ENCODE data around the gene SHISA6. TPM values are rescaled to one million over a fixed set of nuclear protein-coding genes. Genes with fewer than 3 reads are reported as not detected.

Gene SHISA6
- polyA plus RNA-seq, 2 donors, result 0.33 to 0.41 TPM

GRCh38 chr17:11330006-11330405 lies 89.0 kb downstream of the SHISA6 start:
- Histone ChIP-seq H3K4me1 (ENCODE audit: control insufficient read depth in 2 of 2, insufficient read depth in 2 of 2, low read length in 1 of 2) (peaks cover 0 to 2% of the 10 kb centered on the region in 2 donors), H3K4me3 (ENCODE audit: low read depth in 1 of 2, low read length in 2 of 2) (no peak overlapping the region), H3K27me3 (ENCODE audit: control insufficient read depth in 1 of 2, insufficient read depth in 2 of 2, low read length in 2 of 2) (no peaks in the 10 kb centered on the region), H3K27ac (ENCODE audit: low read depth in 2 of 2, low read length in 1 of 2) (no peak overlapping the region), H3K36me3 (ENCODE audit: control insufficient read depth in 2 of 2, insufficient read depth in 2 of 2, low read length in 1 of 2) (no peaks in the 10 kb centered on the region), H3K9me3 (ENCODE audit: control insufficient read depth in 2 of 2, insufficient read depth in 1 of 2, low read depth in 1 of 2, low read length in 1 of 2) (peaks cover 0 to 2% of the 10 kb centered on the region in 2 donors)
- WGBS, 2 donors, result 86 to 88% methylated on average over 4 of the region's 4 CpGs

DNA sequence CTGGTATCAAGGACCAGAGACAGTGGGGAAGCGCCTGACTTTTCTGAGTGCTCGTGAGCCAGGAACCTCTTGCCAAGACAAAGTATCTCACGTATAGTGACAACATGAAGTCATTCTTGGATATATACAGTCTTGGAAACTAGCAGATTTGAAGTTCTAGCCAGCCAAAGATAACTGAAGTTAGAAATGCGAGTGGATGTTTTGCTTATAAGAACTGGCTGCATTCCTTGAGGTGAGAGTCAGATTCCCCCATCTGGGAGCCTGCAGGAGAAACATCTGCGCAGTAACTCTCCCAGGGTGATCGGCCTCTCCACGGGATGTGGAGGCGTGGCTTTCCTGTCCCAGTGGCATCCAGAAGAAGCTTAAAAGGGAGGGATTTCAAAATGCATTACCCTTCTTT lies 89.8 kb downstream of the SHISA6 start:
- H3K36me3 ChIP-seq (ENCODE audit: control insufficient read depth in 2 of 2, insufficient read depth in 2 of 2, low read length in 1 of 2), result no peaks in the 10 kb centered on the region
- H3K4me1 ChIP-seq (ENCODE audit: control insufficient read depth in 2 of 2, insufficient read depth in 2 of 2, low read length in 1 of 2), result peaks cover 0 to 2% of the 10 kb centered on the region in 2 donors
- H3K4me3 ChIP-seq (ENCODE audit: low read depth in 1 of 2, low read length in 2 of 2), result no peak overlapping the region
- peaks cover 0 to under 1% of the 10 kb centered on the region in 2 donors for H3K9me3 ChIP-seq (ENCODE audit: control insufficient read depth in 2 of 2, insufficient read depth in 1 of 2, low read depth in 1 of 2, low read length in 1 of 2)
- H3K27ac ChIP-seq (ENCODE audit: low read depth in 2 of 2, low read length in 1 of 2), result no peak overlapping the region
- H3K27me3 ChIP-seq (ENCODE audit: control insufficient read depth in 1 of 2, insufficient read depth in 2 of 2, low read length in 2 of 2), result no peaks in the 10 kb centered on the region
- WGBS, 2 donors, result 36 to 44% methylated on average over 8 of the region's 8 CpGs

DNA sequence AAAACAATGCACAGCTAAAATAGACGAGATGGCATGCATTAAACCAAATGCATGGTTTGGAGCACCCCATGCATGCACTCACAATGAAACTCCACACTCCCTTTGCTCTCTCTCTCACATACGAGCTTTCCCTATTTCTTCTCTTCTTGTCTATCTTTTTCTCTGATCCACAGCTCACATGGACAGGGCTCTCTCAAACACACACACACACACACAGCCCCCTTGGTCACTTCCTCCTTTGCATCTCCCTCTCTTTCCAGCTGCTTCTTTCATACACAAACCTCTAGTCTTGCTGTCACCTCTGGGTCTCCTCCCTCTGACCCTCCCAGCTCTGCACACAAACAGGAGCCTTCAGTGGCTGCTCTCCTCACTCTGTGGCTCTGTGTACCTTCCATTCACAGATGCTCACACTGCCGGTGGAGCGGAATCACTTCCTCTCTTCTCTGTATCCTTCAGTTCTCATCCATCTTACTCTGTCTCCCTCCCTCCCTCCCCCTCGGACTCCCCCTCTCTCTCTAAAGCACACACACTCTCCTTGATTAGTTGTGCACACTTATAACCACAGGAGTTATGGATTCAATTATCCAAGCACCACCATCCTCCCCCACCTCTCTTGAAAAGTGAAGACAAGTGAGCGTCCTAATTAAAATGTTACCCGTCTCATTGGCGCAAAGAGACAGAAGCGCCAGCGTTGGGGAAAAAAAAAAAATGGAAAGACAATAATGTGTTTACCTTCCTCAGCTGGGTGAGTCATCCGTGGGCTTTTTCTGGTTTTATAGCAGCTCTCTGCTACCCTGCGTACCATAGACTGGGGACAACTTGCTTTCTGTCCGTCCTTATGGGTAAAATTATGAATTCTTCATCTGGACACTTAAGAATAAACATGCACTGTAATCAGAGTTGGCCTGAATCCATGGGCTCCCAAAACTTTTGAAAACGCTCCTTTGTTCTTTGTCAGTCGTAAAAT lies 90.8 kb downstream of the SHISA6 start:
- 43 to 46% methylated on average over 15 of the region's 15 CpGs for WGBS, 2 donors
- H3K4me1 ChIP-seq (ENCODE audit: control insufficient read depth in 2 of 2, insufficient read depth in 2 of 2, low read length in 1 of 2), result peaks cover 0 to 2% of the 10 kb centered on the region in 2 donors
- H3K9me3 ChIP-seq (ENCODE audit: control insufficient read depth in 2 of 2, insufficient read depth in 1 of 2, low read depth in 1 of 2, low read length in 1 of 2), result no peaks in the 10 kb centered on the region

GRCh38 chr17:11332706-11333105 lies 91.7 kb downstream of the SHISA6 start:
- Histone ChIP-seq H3K4me3 (ENCODE audit: low read depth in 1 of 2, low read length in 2 of 2) (no peak overlapping the region), H3K36me3 (ENCODE audit: control insufficient read depth in 2 of 2, insufficient read depth in 2 of 2, low read length in 1 of 2) (no peaks in the 10 kb centered on the region), H3K4me1 (ENCODE audit: control insufficient read depth in 2 of 2, insufficient read depth in 2 of 2, low read length in 1 of 2) (peaks cover 0 to 2% of the 10 kb centered on the region in 2 donors), H3K27me3 (ENCODE audit: control insufficient read depth in 1 of 2, insufficient read depth in 2 of 2, low read length in 2 of 2) (no peaks in the 10 kb centered on the region), H3K27ac (ENCODE audit: low read depth in 2 of 2, low read length in 1 of 2) (no peak overlapping the region), H3K9me3 (ENCODE audit: control insufficient read depth in 2 of 2, insufficient read depth in 1 of 2, low read depth in 1 of 2, low read length in 1 of 2) (no peaks in the 10 kb centered on the region)
- 91 to 92% methylated on average over 7 of the region's 7 CpGs for WGBS, 2 donors

More for the DNA sequence above, 90.8 kb downstream of the SHISA6 start:
- no peak overlapping the region for H3K27ac ChIP-seq (ENCODE audit: low read depth in 2 of 2, low read length in 1 of 2)
- H3K27me3 ChIP-seq (ENCODE audit: control insufficient read depth in 1 of 2, insufficient read depth in 2 of 2, low read length in 2 of 2), result no peaks in the 10 kb centered on the region
- no peaks in the 10 kb centered on the region for H3K36me3 ChIP-seq (ENCODE audit: control insufficient read depth in 2 of 2, insufficient read depth in 2 of 2, low read length in 1 of 2)
- no peak overlapping the region for H3K4me3 ChIP-seq (ENCODE audit: low read depth in 1 of 2, low read length in 2 of 2)

DNA sequence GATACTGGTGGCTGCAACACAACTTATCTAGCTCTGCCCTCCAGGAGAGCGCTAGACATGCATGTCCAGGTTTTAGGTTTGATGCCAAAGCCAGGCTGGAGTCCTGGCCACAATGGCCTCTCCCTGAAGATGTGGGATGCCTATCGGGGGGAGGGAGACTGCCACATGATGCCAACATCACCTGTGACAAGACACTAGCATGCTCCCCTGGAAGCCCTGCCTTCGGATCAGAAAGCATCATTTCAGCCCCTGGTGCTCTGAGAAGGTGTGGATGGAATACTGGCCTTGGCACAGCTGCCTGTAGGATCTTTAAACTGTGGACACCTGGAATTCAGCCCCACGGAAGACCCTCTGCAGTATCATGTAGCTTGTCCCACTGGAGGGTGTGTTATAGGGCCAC lies 93.5 kb downstream of the SHISA6 start:
- Histone ChIP-seq H3K27ac (ENCODE audit: low read depth in 2 of 2, low read length in 1 of 2) (no peak overlapping the region), H3K4me3 (ENCODE audit: low read depth in 1 of 2, low read length in 2 of 2) (no peak overlapping the region), H3K27me3 (ENCODE audit: control insufficient read depth in 1 of 2, insufficient read depth in 2 of 2, low read length in 2 of 2) (no peaks in the 10 kb centered on the region), H3K4me1 (ENCODE audit: control insufficient read depth in 2 of 2, insufficient read depth in 2 of 2, low read length in 1 of 2) (peaks cover 0 to 2% of the 10 kb centered on the region in 2 donors), H3K36me3 (ENCODE audit: control insufficient read depth in 2 of 2, insufficient read depth in 2 of 2, low read length in 1 of 2) (no peaks in the 10 kb centered on the region), H3K9me3 (ENCODE audit: control insufficient read depth in 2 of 2, insufficient read depth in 1 of 2, low read depth in 1 of 2, low read length in 1 of 2) (no peaks in the 10 kb centered on the region)
- WGBS, 2 donors, result 89 to 90% methylated on average over 4 of the region's 4 CpGs

DNA sequence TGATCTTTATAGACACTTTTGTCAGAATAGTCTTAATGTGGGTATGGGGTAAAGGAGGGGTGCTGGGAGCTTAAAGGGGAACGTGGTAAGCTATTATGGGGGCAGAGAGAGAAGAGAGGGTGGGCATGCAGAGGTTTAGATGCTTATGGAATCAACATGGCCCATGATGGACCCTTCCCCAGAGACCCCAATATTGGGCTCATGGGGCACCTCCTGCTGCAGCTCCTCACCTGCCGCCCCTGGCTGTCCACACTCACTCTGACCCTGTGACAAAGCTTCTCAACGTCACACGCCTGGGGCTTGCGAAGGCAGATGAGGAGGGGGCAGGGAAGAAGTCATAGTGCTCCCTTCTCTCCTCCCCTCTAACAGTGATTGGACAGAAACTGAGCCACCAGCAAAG lies 95.3 kb downstream of the SHISA6 start:
- Histone ChIP-seq H3K36me3 (ENCODE audit: control insufficient read depth in 2 of 2, insufficient read depth in 2 of 2, low read length in 1 of 2) (no peaks in the 10 kb centered on the region), H3K4me1 (ENCODE audit: control insufficient read depth in 2 of 2, insufficient read depth in 2 of 2, low read length in 1 of 2) (peaks cover 0 to 2% of the 10 kb centered on the region in 2 donors), H3K9me3 (ENCODE audit: control insufficient read depth in 2 of 2, insufficient read depth in 1 of 2, low read depth in 1 of 2, low read length in 1 of 2) (no peaks in the 10 kb centered on the region), H3K27me3 (ENCODE audit: control insufficient read depth in 1 of 2, insufficient read depth in 2 of 2, low read length in 2 of 2) (no peaks in the 10 kb centered on the region), H3K27ac (ENCODE audit: low read depth in 2 of 2, low read length in 1 of 2) (no peak overlapping the region), H3K4me3 (ENCODE audit: low read depth in 1 of 2, low read length in 2 of 2) (no peak overlapping the region)
- WGBS, 2 donors, result 67 to 77% methylated on average over 5 of the region's 5 CpGs

GRCh38 chr17:11340803-11341202 lies 99.8 kb downstream of the SHISA6 start:
- Histone ChIP-seq H3K4me3 (ENCODE audit: low read depth in 1 of 2, low read length in 2 of 2) (no peak overlapping the region), H3K4me1 (ENCODE audit: control insufficient read depth in 2 of 2, insufficient read depth in 2 of 2, low read length in 1 of 2) (no peaks in the 10 kb centered on the region), H3K36me3 (ENCODE audit: control insufficient read depth in 2 of 2, insufficient read depth in 2 of 2, low read length in 1 of 2) (no peaks in the 10 kb centered on the region), H3K27me3 (ENCODE audit: control insufficient read depth in 1 of 2, insufficient read depth in 2 of 2, low read length in 2 of 2) (no peaks in the 10 kb centered on the region), H3K9me3 (ENCODE audit: control insufficient read depth in 2 of 2, insufficient read depth in 1 of 2, low read depth in 1 of 2, low read length in 1 of 2) (no peaks in the 10 kb centered on the region), H3K27ac (ENCODE audit: low read depth in 2 of 2, low read length in 1 of 2) (no peak overlapping the region)
- WGBS, 2 donors, result 70 to 72% methylated on average over 3 of the region's 3 CpGs

GRCh38 chr17:11342138-11342537 lies 101.1 kb downstream of the SHISA6 start:
- Histone ChIP-seq H3K36me3 (ENCODE audit: control insufficient read depth in 2 of 2, insufficient read depth in 2 of 2, low read length in 1 of 2) (no peaks in the 10 kb centered on the region), H3K4me1 (ENCODE audit: control insufficient read depth in 2 of 2, insufficient read depth in 2 of 2, low read length in 1 of 2) (no peaks in the 10 kb centered on the region), H3K27me3 (ENCODE audit: control insufficient read depth in 1 of 2, insufficient read depth in 2 of 2, low read length in 2 of 2) (no peaks in the 10 kb centered on the region), H3K4me3 (ENCODE audit: low read depth in 1 of 2, low read length in 2 of 2) (no peak overlapping the region), H3K27ac (ENCODE audit: low read depth in 2 of 2, low read length in 1 of 2) (no peak overlapping the region), H3K9me3 (ENCODE audit: control insufficient read depth in 2 of 2, insufficient read depth in 1 of 2, low read depth in 1 of 2, low read length in 1 of 2) (no peaks in the 10 kb centered on the region)
- WGBS, 2 donors, result 64 to 69% methylated on average over 3 of the region's 3 CpGs

DNA sequence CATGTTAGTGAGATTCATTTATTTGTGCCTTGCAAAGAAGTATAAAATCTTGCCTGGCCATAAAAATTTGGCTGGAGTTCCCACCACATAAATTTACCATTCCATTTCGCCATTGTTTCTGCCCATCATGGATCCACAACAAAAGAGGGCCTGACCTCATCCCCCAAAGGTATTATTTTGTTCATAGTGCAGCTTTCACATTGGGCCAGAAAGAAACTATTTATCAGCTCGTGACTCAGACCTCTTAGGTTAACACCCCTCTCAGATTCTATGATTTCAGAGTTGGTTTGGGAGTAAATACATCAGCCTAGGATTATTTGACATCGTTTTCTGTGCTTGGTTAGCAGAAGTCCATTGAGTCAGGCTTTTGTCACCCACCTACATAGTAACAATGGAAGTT lies 108.1 kb downstream of the SHISA6 start:
- H3K27me3 ChIP-seq (ENCODE audit: control insufficient read depth in 1 of 2, insufficient read depth in 2 of 2, low read length in 2 of 2), result no peaks in the 10 kb centered on the region
- no peaks in the 10 kb centered on the region for H3K9me3 ChIP-seq (ENCODE audit: control insufficient read depth in 2 of 2, insufficient read depth in 1 of 2, low read depth in 1 of 2, low read length in 1 of 2)
- no peak overlapping the region for H3K4me3 ChIP-seq (ENCODE audit: low read depth in 1 of 2, low read length in 2 of 2)
- 61 to 62% methylated on average over 3 of the region's 3 CpGs for WGBS, 2 donors
- no peaks in the 10 kb centered on the region for H3K4me1 ChIP-seq (ENCODE audit: control insufficient read depth in 2 of 2, insufficient read depth in 2 of 2, low read length in 1 of 2)
- no peaks in the 10 kb centered on the region for H3K36me3 ChIP-seq (ENCODE audit: control insufficient read depth in 2 of 2, insufficient read depth in 2 of 2, low read length in 1 of 2)
- no peak overlapping the region for H3K27ac ChIP-seq (ENCODE audit: low read depth in 2 of 2, low read length in 1 of 2)

DNA sequence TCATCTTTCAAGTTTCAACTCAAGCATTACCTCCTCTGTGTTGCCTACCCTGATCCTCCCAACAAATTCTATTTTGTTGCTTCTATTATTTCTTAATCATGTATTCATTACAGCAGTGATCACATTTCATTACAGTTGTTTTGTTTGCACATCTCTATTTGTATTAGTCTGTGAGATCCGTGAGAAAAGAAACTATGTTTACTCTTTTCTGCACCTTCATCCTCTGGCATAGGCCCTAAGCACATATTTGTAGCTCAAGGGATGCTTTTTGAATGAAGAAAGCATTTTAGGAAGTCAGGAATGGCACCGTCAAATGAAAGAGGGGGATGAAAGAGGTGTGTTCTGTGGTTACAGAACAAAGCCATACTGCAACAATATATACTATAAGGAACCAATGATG lies 110.5 kb downstream of the SHISA6 start:
- H3K36me3 ChIP-seq (ENCODE audit: control insufficient read depth in 2 of 2, insufficient read depth in 2 of 2, low read length in 1 of 2), result no peaks in the 10 kb centered on the region
- no peaks in the 10 kb centered on the region for H3K27me3 ChIP-seq (ENCODE audit: control insufficient read depth in 1 of 2, insufficient read depth in 2 of 2, low read length in 2 of 2)
- H3K27ac ChIP-seq (ENCODE audit: low read depth in 2 of 2, low read length in 1 of 2), result no peak overlapping the region
- no peak overlapping the region for H3K4me3 ChIP-seq (ENCODE audit: low read depth in 1 of 2, low read length in 2 of 2)
- H3K4me1 ChIP-seq (ENCODE audit: control insufficient read depth in 2 of 2, insufficient read depth in 2 of 2, low read length in 1 of 2), result no peaks in the 10 kb centered on the region
- 55 to 57% methylated on average over 2 of the region's 2 CpGs for WGBS, 2 donors
- H3K9me3 ChIP-seq (ENCODE audit: control insufficient read depth in 2 of 2, insufficient read depth in 1 of 2, low read depth in 1 of 2, low read length in 1 of 2), result no peaks in the 10 kb centered on the region
